NCI-H1092 treated with DMSO at 0.1 percent for 48 hours (cell line): ENCODE data around the gene CFAP77.
A peak's percentile ranks its signal among the peaks of the same experiment; 100 is the strongest.
"Not testable (repeated sequence)": the region's sequence is repeated elsewhere in the genome, so short reads cannot be mapped to it uniquely, and the experiment has no call there.

Source experiments
- DNase-seq: peaks from one replicate; lab custom pipeline; 2025; lab: John Stamatoyannopoulos, UW

CFAP77 gene

GRCh38 chr9:132547976-132548730 is 138.1 kb downstream of the CFAP77 start:
- DNase-seq, result no peak

DNA sequence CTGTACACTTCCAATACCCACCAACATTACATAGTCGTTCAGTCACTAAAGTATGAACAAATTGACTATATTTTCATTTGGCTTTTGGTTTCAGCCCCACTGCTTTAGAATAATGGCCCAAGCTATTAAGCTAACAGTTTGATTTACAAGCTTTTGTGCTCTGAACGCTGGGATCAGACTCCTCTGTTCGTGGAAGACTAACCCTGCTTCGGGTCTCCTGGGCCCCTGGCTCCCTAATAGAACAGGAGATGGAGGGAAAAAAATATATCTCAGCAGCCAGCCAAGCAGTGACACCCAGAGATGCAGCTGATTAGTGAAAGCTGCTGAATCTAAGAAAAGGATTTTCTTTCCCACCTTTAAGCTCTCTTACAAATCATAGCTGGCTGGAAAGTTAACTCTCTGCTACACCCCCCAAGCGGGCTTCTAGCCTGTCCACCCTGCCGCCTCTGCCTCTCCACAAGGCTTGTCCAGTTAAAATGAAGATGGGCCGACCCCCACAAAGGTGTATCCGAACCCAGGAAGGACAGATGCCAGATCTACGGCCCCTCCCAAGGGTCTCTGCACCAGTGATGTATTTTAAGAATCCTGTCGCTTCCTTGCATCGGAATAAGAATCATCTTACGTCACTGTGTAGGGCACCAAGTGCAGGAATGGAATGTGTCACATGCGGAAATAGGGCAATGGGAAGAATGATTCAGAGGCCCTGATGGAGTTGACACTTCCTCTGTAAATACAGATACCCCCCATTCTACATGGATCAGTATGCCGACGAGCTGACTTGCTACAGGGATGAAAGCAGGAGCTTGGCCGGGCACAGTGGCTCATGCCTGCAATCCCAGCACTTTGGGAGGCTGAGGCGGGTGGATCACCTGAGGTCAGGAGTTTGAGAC is 139.0 kb downstream of the CFAP77 start:
- no peak for DNase-seq

GRCh38 chr9:132551556-132551955 is 141.5 kb downstream of the CFAP77 start:
- DNase-seq, result no peak

DNA sequence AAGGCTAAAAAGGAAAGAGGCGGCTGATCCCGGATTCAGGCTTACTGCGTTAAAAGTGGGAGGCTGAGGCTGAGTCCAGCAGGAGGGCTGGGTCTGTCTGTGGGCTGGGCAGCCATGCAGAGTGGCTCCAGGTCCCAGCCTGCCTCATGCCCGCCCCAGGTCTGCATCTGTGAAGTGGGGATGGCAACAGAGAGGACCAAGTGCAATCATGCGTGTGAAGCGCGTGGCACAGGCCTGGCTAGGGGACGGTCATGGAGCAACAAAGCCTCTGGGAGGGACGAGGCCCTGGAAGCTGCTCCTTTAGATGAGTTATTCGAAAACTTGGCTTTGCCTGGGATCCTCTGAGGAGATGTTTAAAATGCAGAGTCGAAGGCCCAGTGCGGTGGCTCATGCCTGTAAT is 142.0 kb downstream of the CFAP77 start:
- DNase-seq, result no peak

DNA sequence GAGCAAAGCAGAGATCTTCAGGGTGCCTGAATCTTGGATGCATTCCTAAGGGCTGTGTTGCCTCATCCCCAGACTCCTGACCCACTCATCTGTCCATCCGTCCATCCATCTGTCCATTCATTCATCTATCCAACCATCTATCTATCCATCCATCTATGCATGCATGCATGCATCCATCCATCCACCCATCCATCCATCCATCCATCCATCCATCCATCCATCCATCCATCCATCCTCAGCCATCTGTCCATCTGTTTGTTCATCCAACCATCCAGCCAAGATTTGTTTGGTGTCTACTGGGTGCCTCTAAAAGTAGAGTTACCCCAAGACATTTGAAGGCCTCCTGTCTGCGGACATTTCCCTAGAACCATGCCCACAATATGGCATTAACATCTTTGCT is 144.7 kb downstream of the CFAP77 start:
- no peak for DNase-seq

DNA sequence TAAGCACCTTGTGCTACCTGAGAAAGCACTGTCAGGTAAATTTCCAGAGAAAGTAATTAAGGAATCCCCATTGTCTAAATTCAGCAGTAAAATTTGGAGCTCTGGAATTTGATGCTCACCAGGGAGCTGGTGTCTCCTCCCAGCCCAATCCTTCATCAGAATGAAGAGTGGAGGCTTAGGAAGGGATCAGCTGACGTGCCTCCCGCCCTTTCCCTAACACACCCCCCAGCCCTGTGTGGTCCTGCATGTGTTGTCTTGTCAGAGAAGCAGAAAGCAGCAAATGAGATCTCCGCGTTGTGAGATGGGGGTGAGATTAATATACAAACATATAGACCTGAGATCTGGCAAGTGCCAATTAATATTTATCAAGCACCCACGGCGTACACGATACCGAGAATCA is 145.5 kb downstream of the CFAP77 start:
- DNase-seq, result no peak

DNA sequence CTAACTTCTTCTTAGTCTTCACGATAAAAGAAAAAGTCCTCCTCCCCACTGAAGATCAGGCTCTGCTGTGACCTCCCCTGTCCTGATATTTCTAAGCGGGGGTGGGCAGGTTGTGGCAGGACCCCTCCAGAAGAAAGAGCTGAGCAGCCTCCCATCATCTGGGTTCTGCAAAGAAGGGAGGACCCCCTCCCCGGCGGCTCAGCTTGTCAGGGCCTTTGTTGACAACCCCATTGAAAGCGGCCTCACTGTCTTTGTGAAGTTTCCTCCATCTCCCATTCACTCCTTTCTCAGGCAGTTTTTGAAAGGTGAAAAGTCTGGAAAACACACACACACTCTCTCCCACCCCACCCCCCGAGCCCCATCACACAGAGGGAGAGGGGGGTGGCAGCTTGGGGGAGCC is 146.2 kb downstream of the CFAP77 start:
- no peak for DNase-seq

GRCh38 chr9:132556714-132557113 is 146.7 kb downstream of the CFAP77 start:
- DNase-seq, result no peak

DNA sequence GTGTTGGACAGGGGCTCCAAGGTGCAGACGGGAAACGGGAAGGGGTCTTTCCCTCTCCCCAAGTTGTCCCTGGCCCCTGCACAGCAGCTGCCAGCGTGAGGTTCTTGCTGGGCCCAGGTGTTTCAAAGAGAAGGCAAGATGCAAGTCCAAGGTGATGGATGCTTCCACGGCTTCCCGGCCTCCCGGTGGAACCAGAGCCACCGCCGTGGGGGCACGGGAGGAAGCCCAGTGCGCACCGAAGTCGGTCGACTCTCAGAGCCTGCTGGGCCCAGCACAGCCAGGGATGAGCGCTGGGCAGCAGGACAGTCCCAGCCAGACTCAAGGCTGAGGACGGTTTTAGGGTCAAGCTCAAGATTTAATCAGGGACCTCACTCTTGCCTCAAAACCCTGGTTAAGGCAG is 147.1 kb downstream of the CFAP77 start:
- no peak for DNase-seq

- no peak for DNase-seq
These were observed 149.7 kb downstream of the CFAP77 start for GRCh38 chr9:132559711-132560110.

DNA sequence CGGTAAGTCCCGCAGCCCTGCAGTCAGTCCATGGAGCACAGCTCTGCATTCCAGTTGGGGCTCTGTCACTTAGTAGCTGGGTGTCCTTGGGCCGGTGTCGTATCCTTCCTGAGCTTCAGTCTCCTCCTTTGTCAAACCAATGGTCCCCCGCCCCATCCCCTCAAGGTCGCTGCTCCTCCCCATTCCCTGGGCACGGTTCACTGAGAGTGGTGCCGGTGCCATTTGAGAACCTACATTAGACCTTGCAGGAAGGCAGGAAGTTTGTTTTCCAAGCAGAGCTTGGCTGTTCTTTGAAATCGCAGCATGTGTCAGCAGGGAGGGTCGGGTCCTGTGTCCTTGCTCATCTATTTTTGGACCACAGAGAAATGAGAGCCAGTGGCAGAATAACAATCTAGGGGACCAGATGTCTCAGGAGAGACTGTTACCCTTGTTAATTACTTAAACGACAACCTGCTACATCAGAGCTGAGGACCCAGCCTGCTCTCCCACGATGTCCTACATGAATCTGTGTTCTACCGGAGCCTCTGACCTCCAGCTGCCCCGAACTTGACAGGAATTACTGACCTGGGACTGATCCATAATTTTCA is 150.7 kb downstream of the CFAP77 start:
- peak; percentile 66 for DNase-seq

GRCh38 chr9:132562306-132562573 is 152.2 kb downstream of the CFAP77 start:
- no peak for DNase-seq

GRCh38 chr9:132564526-132564925 is 154.5 kb downstream of the CFAP77 start:
- no peak for DNase-seq

DNA sequence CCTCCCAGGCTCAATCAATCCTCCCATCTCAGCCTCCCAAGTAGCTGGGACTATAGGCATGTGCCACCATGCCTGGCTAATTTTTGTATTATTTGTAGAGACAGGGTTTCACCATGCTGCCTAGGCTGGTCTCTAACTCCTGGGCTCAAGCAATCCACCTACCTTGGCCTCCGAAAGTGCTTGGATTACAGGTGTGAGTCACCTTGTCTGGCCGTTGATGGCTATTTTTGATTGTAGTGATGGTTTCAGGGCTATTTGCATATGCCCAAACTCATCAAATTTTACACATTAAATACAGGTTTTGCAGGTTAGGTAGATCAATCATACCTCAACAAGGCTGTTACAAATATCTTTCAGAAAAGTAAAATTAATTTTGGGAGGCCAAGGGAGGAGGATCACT is 158.8 kb downstream of the CFAP77 start:
- DNase-seq, result not testable (repeated sequence)

DNA sequence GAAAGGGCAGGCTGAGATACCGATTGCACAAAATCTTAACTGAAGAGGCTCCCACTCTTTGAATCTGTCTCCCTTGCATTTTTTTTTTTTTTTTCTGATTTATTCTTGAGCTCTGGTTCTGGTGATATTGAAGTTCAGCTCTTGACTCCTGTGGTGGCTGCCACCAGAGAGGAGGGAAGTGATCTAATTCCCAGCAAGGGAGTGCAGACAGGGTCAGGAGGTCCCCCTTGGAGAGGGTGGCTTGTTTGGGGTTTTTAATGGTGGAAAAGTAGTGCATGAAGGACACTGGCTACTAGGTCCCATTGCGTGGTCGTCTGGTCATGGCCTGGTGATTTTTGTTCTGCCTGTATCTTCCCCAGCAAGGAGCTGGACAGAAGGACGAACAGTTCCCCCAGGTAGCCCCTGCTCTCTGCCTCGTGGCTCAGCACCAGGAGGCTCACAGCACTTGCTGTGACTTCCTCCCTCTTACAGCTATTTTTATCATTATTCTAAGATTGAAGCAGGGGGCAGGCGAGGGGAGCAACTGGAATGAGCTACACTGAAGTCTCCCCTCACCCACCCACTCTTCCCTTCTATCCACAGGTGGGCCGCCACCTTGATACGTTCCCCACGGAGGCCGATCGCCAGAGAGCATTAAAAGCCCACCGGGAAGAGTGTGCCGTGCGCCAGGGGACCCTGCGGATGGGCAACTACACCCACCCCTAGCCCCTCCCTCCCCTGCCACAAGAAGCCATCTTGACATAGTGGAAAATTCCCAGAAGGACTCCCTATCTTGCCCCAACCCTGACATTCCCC is 162.0 kb downstream of the CFAP77 start:
- DNase-seq, result no peak

DNA sequence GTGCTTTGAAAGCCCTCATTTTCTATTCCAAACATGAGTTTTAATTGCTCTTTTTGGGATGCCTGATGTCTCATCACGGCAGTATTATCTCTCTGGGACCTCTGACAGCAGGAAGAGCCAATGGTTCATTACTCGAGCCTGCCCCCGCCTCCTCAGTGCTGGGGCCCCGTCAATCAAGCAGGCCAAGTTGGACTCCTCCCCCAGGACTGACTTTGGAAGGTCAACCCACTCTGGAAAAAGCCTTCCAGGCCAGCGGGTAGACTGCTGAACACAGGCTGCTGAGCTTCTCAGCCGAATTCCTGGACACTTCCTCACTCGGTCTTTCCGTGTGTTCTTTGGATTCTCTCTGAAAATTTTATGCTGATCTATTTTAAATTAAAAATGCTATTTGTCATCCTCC is 162.9 kb downstream of the CFAP77 start:
- no peak for DNase-seq

DNA sequence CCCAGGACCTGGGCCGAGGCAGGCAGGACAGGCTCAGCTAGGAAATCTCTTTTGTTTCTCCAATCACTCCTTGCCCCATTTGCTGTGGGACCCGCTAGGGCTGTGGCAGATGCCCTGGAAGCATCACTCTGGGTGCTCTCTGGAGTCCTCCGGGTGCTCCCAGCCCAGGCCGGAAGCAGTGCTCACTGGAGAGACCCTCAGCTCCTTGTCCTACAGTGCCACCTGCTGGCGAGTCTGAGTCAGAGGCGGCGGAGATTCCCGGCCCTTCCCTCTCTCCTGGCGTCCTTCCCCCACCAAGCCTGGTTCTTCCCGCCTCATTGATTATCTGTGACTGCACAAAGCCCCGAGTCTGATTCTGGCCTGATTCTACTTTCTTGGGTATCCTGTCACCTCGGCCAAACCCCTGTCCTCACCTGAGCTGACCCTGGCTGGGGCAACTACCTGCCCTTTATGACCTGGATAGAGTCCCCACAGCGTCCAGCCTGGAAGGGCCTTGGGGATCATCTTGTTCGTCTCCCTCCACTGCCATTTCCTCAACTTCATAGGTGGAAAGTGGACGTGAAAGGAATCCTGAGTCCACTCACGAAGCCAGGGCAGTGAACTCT is 165.1 kb downstream of the CFAP77 start:
- DNase-seq, result peak; percentile 77

DNA sequence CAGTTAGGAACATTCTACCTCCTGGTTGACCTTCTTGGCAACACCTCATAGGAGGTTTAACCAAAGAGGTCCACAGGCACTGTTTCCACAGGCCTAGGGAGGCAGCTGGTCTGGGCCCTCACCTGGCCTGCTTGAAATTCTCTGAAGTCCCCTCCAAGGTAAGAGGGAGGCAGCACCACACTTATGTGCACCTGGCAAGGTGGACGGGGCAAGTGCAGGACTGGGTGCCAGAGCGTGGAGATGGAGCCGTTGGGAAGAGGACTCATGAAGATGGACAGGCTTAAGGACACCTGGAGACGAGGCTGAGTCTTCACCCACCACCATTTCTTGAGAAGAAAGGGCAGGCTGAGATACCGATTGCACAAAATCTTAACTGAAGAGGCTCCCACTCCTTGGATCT is 165.8 kb downstream of the CFAP77 start:
- no peak for DNase-seq

GRCh38 chr9:132577119-132577518 is 167.1 kb downstream of the CFAP77 start:
- DNase-seq, result no peak

GRCh38 chr9:132578367-132578932 is 168.4 kb downstream of the CFAP77 start:
- DNase-seq, result no peak

- DNase-seq, result no peak
These were observed 169.4 kb downstream of the CFAP77 start for GRCh38 chr9:132579427-132579798.
